Dedifferentiated amniotic fluid mesenchymal stem cell (primary cell): ENCODE measurements around the gene GOLGA8M.
"Not testable (repeated sequence)": the region's sequence is repeated elsewhere in the genome, so short reads cannot be mapped to it uniquely, and the experiment has no call there.

Source experiments
- DNase-seq: peaks from one replicate; pipeline ENCODE4 v3.0.0-alpha.2; 2016; ENCODE audit errors: extremely low spot score

Gene GOLGA8M

DNA sequence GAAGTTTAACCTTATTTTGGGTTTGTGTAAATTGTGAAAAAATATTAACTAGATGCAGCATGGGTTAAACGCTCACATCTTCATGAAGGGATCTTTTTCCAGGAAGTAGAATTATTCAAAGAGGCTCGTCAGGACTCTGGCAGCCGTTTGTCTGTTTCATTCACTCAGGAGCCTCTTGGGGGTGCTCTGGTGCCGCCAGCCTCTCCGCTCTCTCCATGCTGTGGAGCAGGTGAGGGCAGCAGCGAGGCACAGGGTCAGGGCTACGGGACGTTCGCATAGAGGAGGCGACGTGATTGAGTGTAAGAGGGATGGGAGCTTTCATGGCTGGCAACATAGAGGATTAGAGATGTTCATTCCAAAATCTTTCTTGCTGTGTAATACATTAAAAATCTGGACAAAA is 48.5 kb downstream of the GOLGA8M start:
- DNase-seq = not testable (repeated sequence)

DNA sequence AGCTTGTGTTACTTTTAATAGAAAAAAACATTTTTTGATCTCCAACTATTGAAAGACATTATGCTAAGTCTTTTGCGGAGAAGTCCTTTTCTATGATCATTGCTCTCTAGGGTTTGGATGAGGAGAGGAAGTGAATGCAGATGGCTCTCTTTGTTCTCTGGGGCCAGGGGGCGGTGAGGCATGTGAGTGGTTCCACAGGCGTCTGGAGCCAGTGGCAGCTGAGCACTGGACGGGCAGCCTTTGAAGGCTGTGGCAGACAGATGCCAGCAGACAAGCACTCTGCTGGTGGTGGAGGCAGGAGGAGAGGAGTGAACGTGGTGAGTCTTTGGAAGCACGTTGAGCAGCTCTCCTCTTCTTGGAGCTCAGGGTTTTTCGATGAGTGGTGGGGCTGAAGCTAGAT is 51.5 kb downstream of the GOLGA8M start:
- DNase-seq = not testable (repeated sequence)

DNA sequence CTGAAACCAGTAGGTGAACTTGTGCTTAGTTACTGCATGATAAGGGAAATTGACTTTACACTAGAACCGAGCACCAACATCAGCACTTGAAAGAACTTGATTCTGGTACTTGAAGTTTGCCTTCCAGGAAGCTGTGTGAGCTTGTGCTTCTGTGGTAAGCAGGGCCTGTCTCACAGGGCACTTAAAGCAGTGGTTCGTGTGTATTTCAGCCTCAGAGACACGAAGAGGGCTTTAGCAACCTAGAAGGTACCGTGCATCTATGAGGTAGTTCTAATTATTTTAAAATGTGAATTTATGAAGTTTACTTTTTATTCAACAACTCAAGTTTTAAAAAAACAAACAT is 56.2 kb downstream of the GOLGA8M start:
- DNase-seq = not testable (repeated sequence)

DNA sequence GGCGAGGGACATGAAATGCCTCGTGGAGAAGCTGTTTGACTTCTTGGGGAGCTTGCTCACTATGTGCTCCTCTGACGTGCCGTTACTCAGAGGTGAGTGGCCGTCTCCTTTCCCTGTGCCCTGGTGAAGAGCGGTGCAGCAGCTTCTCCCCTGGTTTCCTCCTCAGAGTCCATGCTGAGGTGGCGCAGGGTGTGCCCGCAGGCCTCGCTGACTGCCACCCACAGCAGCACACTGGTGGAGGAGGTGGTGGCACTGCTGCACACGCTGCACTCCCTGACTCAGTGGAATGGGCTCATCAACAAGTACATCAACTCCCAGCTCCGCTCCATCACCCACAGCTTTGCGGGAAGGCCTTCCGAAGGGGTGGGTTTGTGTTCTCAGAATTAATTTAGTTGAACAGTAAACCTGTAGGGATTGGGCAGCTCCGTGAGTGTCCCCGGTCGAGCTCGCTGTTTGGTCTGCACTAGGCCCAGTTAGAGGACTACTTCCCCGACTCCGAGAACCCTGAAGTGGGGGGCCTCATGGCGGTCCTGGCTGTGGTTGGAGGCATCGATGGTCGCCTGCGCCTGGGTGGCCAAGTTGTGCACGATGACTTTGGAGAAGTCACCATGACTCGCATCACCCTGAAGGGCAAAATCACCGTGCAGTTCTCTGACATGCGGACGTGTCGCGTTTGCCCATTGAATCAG is 56.7 kb downstream of the GOLGA8M start:
- not testable (repeated sequence) for DNase-seq

DNA sequence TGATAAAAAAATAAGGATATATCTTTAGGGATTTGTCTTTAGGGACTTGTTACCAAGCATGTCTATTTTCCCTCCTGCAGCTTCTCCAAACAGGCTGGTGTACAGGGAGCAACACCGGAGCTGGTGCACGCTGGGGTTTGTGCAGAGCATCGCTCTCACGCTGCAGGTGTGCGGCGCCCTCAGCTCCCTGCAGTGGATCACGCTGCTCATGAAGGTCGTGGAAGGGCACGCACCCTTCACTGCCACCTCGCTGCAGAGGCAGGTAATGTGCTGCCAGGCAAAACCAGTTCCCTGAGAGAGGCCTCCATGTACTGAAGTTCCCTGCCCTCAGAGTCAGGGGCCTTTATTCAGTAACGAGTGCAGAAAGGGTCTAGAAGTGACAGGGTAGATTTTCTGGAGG is 58.0 kb downstream of the GOLGA8M start:
- DNase-seq = not testable (repeated sequence)

DNA sequence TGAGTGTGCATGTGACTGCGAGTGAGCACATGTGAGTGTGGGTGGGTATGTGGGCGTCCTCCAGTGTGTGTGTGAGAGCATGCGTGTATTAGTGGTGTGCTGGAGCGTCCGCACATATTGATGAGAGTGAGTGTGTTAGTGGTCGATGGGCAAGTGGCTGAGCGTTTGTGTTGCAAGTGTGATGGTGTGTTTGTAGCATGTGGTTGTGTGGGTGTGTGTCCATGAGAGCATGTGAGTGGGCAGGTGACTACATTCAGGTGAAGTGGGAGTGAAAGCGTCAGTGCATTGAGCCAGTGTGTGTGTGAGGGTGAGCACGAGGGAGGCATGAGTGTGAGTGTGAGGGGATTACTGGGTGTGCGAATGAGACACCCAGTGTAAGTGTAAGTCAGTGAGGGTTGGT is 59.7 kb downstream of the GOLGA8M start:
- DNase-seq = not testable (repeated sequence)
